ENCODE measurements around the gene RUSC1.
"Not testable (repeated sequence)": the region's sequence is repeated elsewhere in the genome, so short reads cannot be mapped to it uniquely, and the experiment has no call there.

RUSC1 gene

DNA sequence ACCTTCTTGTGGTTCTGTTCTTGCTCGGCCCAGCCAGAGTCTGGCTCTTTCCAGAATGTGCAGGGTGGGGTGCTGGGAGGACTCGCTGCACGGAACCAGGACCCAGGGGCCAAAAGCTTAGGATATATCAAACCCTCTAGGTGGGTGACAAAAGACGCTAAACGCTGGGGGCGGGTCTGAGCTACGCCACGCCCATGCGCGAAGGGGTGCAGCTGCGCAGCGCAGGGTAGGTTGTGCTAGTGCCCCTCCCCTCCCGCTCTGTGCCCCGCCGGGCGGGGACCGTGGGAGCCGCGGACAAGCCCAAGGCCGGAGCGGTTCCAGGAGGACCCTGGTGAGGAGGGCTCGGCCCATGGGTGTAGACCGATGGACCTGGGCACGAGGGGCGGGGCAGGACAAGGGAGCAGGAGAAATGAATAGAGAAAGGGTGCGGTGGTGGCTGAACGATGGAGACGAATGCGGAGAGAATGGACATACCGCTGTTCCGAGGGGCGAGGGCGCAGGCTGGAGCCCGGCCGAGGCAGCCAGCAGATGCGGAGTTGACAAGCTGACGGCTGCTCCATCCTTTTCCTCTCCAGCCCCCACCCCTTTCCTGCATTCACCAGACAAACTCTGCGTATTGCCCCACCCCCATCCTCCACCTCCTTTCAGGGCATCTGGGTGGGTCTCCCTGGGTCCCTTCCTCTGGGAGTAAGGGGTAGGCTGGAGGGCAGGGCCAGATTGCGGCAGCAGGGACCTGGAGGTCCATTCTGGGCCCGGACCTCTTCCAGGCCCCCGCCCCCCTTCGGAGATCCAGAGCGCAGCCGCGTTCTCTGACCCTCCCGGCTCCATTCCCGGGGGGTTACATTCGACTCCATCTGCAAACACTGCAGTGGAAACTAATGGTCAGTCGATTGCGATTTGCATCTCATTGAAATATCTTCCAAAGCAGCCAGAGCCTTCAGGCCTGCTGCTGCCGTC lies at the start of gene RUSC1:
RUSC1 (plus strand) TSS at position 234 of the 957 bp plus-strand sequence. CDS start 880 bp downstream, outside the sequence.
- peak; percentile 45 to 79 (median 67) for DNase-seq

GRCh38 chr1:155272466-155273342 lies 48.0 kb upstream of the RUSC1 start:
- DNase-seq = peak in 1 of 6 experiments; percentile 52

GRCh38 chr1:155273343-155274245 lies 47.1 kb upstream of the RUSC1 start, which contains the start of gene CLK2:
Gene CLK2 (minus strand): TSS chr1:155273504. CDS start chr1:155270977, 2,527 bp downstream.
- DNase-seq = peak; percentile 87 to 92 (median 91)

GRCh38 chr1:155277070-155277901 lies 43.4 kb upstream of the RUSC1 start, which contains the start of gene HCN3:
Gene HCN3 (plus strand): TSS chr1:155277463. CDS start chr1:155277591, 128 bp downstream.
- DNase-seq = peak; percentile 58 to 90 (median 77)

GRCh38 chr1:155277902-155278688 lies 42.6 kb upstream of the RUSC1 start:
- peak; percentile 68 to 88 (median 78) for DNase-seq

DNA sequence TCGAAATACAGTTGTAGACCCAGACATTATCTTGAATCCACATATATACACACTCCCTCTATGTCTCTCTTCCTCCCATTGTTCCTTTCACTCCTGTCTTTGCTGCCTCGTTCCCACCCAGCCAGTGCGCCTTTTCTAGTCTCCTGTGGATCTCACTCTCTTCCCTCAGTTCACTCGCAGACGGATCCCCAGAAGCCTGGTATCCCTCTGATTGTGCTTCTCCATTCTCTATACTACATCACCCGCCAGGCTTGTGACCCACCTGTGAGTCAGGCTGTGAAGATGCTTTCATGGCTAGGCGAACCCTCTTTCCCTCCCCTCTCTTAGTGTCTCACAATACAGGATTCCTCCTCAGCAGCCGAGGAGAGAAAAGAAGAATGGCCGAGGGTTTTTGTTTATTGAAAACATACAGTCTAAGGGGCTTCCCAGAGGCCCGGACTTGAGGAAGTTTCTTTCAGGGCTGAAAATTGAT lies 42.0 kb upstream of the RUSC1 start:
- no peak for DNase-seq

GRCh38 chr1:155279268-155279667 lies 41.4 kb upstream of the RUSC1 start:
- no peak for DNase-seq

DNA sequence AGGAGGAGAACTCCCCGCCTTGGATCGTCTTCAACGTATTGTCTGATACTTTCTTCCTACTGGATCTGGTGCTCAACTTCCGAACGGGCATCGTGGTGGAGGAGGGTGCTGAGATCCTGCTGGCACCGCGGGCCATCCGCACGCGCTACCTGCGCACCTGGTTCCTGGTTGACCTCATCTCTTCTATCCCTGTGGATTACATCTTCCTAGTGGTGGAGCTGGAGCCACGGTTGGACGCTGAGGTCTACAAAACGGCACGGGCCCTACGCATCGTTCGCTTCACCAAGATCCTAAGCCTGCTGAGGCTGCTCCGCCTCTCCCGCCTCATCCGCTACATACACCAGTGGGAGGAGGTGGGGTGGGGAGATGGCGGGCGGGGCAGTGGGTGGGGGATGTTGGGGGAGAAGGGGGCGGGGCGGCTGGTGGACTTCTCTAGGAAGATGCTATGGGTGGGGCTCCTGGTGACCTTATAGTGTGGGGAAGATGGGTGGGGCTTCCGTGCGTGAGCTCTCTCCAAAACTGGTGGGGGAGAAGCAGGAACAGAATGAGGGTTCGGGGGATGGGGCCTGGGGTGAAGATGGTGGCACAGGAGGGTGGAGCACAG lies 38.1 kb upstream of the RUSC1 start:
- no peak for DNase-seq

DNA sequence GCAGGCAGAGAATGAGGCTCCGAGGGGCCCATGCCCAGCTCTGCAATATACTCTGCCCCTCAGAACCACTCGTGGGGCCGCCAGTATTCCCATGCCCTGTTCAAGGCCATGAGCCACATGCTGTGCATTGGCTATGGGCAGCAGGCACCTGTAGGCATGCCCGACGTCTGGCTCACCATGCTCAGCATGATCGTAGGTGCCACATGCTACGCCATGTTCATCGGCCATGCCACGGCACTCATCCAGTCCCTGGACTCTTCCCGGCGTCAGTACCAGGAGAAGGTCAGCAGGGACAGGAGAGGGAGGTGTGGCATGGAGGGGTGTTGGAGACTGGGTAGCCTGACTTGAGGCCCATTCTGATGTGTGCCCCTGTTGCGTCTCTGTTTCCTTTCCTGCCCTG lies 36.2 kb upstream of the RUSC1 start:
- DNase-seq = no peak

DNA sequence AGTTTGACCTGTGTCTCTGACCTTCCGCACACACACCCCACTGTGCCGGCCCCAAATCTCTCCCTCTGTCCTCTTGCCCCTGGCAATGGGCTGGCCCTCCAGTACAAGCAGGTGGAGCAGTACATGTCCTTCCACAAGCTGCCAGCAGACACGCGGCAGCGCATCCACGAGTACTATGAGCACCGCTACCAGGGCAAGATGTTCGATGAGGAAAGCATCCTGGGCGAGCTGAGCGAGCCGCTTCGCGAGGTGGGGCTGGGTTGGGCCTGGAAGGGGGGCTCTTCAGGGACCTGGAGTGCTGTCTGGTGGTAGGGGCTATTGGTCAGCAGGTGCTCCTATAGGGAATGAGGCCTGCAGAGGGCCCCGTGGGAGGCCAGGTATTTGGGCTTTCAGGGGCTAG lies 35.6 kb upstream of the RUSC1 start:
- no peak for DNase-seq

GRCh38 chr1:155285631-155286044 lies 35.1 kb upstream of the RUSC1 start:
- no peak for DNase-seq

DNA sequence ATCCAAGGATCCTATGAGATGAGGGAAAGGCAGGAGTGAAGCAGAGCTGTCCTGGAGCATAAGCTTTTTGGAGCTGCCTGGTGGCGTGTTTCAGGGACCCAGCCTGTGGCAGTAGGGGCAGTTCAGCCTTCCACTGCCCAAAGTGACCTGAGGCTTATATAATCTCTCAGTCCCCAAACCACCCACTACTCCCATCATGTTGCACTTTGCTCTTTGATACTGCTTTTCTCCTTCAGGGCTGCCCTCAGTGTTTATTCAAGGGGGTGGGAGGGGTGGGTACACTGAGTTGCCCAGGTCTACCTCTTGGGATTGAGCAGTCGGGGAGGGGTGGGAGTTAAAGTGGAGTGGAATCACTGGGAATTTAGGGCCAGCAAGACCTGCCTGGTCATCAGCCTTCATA lies 34.1 kb upstream of the RUSC1 start:
- no peak for DNase-seq

- DNase-seq = no peak
These were observed 32.6 kb upstream of the RUSC1 start for GRCh38 chr1:155287987-155288543.

GRCh38 chr1:155291006-155291405 lies 29.7 kb upstream of the RUSC1 start:
- DNase-seq = not testable (repeated sequence)

- DNase-seq = no peak
These were observed 27.5 kb upstream of the RUSC1 start for GRCh38 chr1:155293086-155293749.

GRCh38 chr1:155294520-155295182 lies 26.0 kb upstream of the RUSC1 start:
- no peak for DNase-seq

DNA sequence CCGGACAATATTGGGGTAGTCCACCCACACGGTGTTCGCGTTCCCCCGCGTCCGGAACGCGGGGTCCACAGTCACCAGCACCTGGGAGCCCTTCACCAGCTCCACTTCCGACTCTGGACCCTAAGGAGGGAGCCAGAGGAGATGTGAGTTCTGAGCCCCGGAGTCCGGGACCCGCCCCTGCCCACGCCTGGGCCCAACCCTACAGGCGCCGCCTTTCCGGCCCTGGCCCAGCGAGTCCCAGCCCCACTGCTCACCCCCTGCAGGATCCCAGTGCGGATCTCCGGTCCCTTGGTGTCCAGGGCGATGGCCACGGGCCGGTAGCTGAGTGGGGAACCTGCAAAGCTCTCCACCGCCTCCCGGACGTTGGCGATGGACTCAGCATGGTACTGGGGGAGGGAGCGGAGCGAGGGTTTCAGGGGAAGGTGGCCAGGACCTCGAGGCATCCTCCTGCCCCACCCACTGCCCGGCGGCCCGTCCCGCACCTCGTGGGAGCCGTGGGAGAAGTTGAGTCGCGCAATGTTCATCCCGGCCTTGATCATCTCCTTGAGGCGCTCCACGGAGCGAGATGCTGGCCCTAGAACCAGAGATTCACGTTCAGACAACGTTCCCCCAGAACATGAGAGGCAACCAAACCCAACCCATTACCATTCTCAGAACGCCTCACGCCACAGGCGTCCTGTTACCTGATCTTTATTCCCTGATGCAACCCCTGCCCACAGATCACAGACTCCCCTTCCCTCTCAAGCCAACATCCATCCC lies 25.3 kb upstream of the RUSC1 start:
- no peak for DNase-seq

GRCh38 chr1:155295942-155296267 lies 24.8 kb upstream of the RUSC1 start:
- no peak for DNase-seq

Measured in stimulated activated naive CD4-positive, alpha-beta T cell (primary cell).